Measurements from ENCODE around the gene ANKZF1. TPM values are rescaled to one million over a fixed set of nuclear protein-coding genes. Genes with fewer than 3 reads are reported as not detected.

The ANKZF1 gene
- total RNA-seq, 1 experiment from 2014 or later, result 48.0 TPM

- no peak for DNase-seq (ENCODE audit: extremely low read depth, low read depth)
Observed at GRCh38 chr2:219225350-219225749, 4.3 kb upstream of the ANKZF1 start.

GRCh38 chr2:219228041-219228910 lies 1.3 kb upstream of the ANKZF1 start:
- no peak for DNase-seq (ENCODE audit: extremely low read depth, low read depth)

- no peak for DNase-seq (ENCODE audit: extremely low read depth, low read depth)
Observed at GRCh38 chr2:219228911-219229304, 698 bp upstream of the ANKZF1 start.

GRCh38 chr2:219230059-219230540 lies 494 bp downstream of the ANKZF1 start:
- DNase-seq (ENCODE audit: extremely low read depth, low read depth), result no peak

- DNase-seq (ENCODE audit: extremely low read depth, low read depth), result no peak
Observed at GRCh38 chr2:219234331-219234730, 4.7 kb downstream of the ANKZF1 start.

- no peak for DNase-seq (ENCODE audit: extremely low read depth, low read depth)
Observed at GRCh38 chr2:219243291-219243761, 13.7 kb downstream of the ANKZF1 start.

GRCh38 chr2:219244789-219245147 lies 15.2 kb downstream of the ANKZF1 start:
- no peak for DNase-seq (ENCODE audit: extremely low read depth, low read depth)

- peak; percentile 90 for DNase-seq (ENCODE audit: extremely low read depth, low read depth)
Observed at GRCh38 chr2:219245148-219245898, 15.7 kb downstream of the ANKZF1 start, which contains the start of the genes GLB1L and STK16. TSS of gene GLB1L (minus strand) at chr2:219245444. CDS start at chr2:219243573, 1,871 bp downstream. TSS of gene STK16 (plus strand) at chr2:219245479. CDS start at chr2:219246000, 521 bp downstream.

GRCh38 chr2:219245899-219246230 lies 16.3 kb downstream of the ANKZF1 start:
- no peak for DNase-seq (ENCODE audit: extremely low read depth, low read depth)

GRCh38 chr2:219246559-219246958 lies 17.0 kb downstream of the ANKZF1 start:
- no peak for DNase-seq (ENCODE audit: extremely low read depth, low read depth)

- DNase-seq (ENCODE audit: extremely low read depth, low read depth), result no peak
Observed at GRCh38 chr2:219247678-219248642, 18.4 kb downstream of the ANKZF1 start.

GRCh38 chr2:219248845-219249202 lies 19.2 kb downstream of the ANKZF1 start:
- no peak for DNase-seq (ENCODE audit: extremely low read depth, low read depth)

- peak; percentile 46 for DNase-seq (ENCODE audit: extremely low read depth, low read depth)
Observed at GRCh38 chr2:219249203-219249980, 19.8 kb downstream of the ANKZF1 start.

- no peak for DNase-seq (ENCODE audit: extremely low read depth, low read depth)
Observed at GRCh38 chr2:219250049-219250781, 20.6 kb downstream of the ANKZF1 start.

GRCh38 chr2:219251656-219252055 lies 22.1 kb downstream of the ANKZF1 start:
- no peak for DNase-seq (ENCODE audit: extremely low read depth, low read depth)

- no peak for DNase-seq (ENCODE audit: extremely low read depth, low read depth)
Observed at GRCh38 chr2:219252084-219252483, 22.5 kb downstream of the ANKZF1 start.

- DNase-seq (ENCODE audit: extremely low read depth, low read depth), result no peak
Observed at GRCh38 chr2:219252570-219252899, 22.9 kb downstream of the ANKZF1 start.

GRCh38 chr2:219252900-219253752 lies 23.5 kb downstream of the ANKZF1 start, which contains the start of gene TUBA4B:
TSS of gene TUBA4B (plus strand) at chr2:219253243. CDS start at chr2:219253408, 165 bp downstream.
- DNase-seq (ENCODE audit: extremely low read depth, low read depth), result no peak

Data from NCI-H460 (cell line).